Muscle layer of duodenum (tissue), 2 donors: ENCODE data around the gene OPCML.

Source experiments
- H3K27ac ChIP-seq: one replicate; pipeline ENCODE4 v1.7.0; 2013; ENCODE audit warnings: mild to moderate bottlenecking, low read length
- H3K27me3 ChIP-seq: one replicate; pipeline ENCODE4 v1.7.0; 2013; ENCODE audit warnings: low read depth, mild to moderate bottlenecking, control low read depth, low read length
- H3K36me3 ChIP-seq, 2 donors: one replicate each; pipeline ENCODE4 v1.7.0; 2013; ENCODE audit warnings: low read length in 2 of 2, control low read depth in 1 of 2, mild to moderate bottlenecking in 1 of 2; ENCODE audit not compliant: insufficient read depth in 2 of 2, control insufficient read depth in 1 of 2
- H3K4me1 ChIP-seq, 2 donors: one replicate each; pipeline ENCODE4 v1.7.0; 2013; ENCODE audit warnings: low read length in 2 of 2, mild to moderate bottlenecking in 2 of 2, control low read depth in 1 of 2, moderate library complexity in 1 of 2; ENCODE audit not compliant: insufficient read depth in 2 of 2, control insufficient read depth in 1 of 2
- H3K4me3 ChIP-seq, 2 donors: one replicate each; pipeline ENCODE4 v1.7.0; 2013; ENCODE audit warnings: low read length in 2 of 2, low read depth in 1 of 2, mild to moderate bottlenecking in 1 of 2
- H3K9me3 ChIP-seq, 2 donors: one replicate each; pipeline ENCODE4 v1.7.0; 2013; ENCODE audit warnings: low read length in 2 of 2, control low read depth in 1 of 2, mild to moderate bottlenecking in 1 of 2; ENCODE audit not compliant: control insufficient read depth in 1 of 2
- donor health status: healthy.

The OPCML gene

DNA sequence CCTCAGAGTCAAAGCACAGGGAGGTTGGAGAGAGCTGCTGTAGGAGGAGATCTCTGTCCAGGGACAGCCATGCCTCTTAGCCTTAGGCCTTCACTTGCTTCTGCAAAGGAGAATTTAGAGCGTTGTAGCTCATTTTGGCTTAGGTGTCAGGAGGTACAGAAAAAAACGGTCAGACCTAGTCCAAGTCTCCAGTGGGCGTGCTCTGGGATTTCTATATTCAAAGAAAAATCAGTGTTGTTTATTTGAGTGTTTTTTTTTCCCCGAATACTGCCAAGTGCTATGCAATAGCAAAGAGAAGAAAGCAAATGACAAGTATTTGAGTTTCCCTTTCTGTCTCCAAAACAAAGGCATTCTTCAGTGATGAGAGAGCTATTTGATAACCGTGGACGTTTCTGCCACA is 22.7 kb upstream of the OPCML start:
- no peaks in the 10 kb centered on the region for H3K4me1 ChIP-seq
- H3K36me3 ChIP-seq, result no peaks in the 10 kb centered on the region
- no peaks in the 10 kb centered on the region for H3K27me3 ChIP-seq
- no peak overlapping the region for H3K27ac ChIP-seq
- no peak overlapping the region for H3K4me3 ChIP-seq
- no peaks in the 10 kb centered on the region for H3K9me3 ChIP-seq

DNA sequence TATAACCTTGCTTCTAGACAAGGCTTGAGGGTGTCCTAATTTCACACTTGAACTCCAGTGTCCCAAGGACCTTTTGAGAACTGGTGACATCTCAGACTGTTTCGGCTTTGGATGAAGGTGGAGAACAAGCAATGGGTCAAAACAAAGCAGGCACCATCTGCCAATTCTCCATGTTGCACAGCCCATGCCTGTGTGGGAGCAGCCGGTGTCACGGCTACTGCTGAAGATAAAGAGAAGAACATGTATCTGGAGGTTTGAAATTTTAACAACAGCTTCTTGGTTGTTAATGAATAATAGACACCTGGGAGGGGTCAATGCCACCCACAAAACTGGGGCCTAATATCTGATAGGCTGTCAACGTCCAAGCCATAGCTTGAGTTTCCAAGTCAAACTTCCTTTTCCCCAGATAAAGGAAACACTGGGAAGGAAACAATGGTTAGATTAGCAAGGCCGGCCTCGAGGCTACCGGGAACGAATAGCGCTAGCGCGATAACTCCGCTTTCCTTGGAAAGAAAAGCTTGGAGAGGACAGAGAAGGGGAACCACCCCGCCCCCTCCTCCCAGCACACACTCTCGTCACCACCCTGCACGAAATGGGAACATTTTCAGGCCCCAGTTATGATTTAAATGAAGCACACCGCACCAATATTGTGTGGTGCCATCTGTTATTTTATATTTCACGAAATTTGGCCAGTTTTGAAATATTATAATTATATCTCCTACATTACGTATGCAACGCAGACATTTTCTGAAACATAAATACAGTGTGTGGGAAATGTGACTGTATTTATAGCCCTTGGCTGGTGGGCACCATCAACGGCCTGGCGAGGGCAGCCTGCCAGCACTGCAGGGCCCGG is 21.8 kb upstream of the OPCML start:
- H3K4me1 ChIP-seq, result no peaks in the 10 kb centered on the region
- no peak overlapping the region for H3K27ac ChIP-seq
- H3K27me3 ChIP-seq, result no peaks in the 10 kb centered on the region
- H3K36me3 ChIP-seq, result no peaks in the 10 kb centered on the region
- H3K9me3 ChIP-seq, result no peaks in the 10 kb centered on the region
- H3K4me3 ChIP-seq, result no peak overlapping the region

DNA sequence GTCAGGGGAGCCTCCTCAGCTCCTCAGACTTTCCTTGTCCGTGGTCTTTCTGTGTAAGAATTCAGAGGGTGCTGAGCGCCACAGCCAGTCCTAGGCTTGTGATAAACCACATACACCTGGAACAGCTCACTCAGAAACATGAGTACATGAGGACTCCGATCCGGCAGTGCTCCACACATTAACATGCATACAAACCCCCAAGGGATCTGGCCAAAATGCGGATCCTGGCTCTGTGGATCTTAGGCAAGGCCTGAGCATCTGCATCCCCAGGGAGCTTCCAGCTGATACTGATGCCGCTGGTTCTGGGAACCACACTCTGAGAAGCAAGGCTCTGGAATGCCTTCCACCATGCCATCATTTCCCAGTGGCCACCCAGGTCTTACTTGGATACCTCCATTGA is 20.6 kb upstream of the OPCML start:
- H3K27ac ChIP-seq, result no peak overlapping the region
- no peaks in the 10 kb centered on the region for H3K27me3 ChIP-seq
- no peaks in the 10 kb centered on the region for H3K36me3 ChIP-seq
- H3K4me1 ChIP-seq, result no peaks in the 10 kb centered on the region
- H3K4me3 ChIP-seq, result no peak overlapping the region
- H3K9me3 ChIP-seq, result no peaks in the 10 kb centered on the region

DNA sequence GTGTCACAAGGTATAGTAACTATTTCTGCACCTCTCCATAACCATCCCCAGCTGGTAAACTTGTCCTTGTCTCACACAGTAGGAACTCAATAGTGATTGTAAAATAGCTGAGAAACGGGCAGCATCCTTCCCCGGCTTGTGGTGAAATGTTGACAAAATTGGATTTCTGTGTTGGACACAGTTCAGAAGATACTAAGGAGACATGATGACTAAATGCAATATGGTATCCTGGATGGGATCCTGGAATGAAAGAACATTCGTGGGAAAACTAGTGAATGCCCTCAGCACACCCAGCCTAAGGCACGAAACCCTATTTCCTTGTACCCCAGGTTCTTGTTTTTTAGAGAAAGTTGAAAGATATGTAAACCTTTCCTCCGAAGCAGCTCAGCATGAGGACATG is 18.8 kb upstream of the OPCML start:
- no peaks in the 10 kb centered on the region for H3K4me1 ChIP-seq

DNA sequence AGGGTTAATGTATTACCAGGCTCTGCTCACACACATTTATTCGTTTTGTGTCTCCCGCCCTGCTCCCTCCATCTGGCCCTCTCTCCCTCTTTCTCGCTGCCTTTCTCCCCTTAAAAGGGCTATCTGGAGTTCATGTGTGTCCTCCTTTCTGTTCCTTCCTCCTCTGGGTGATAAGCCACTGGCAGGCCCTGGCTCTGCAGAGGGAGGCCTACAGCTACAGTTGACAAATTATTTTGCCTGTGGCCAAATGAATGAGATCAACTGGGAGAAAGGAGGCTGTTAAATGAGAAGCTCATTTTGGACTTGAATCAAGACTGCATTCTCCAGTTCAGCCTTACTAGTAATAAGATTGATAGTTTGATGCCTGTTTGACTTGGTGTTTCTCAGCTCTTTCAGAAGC is 17.5 kb upstream of the OPCML start:
- H3K4me3 ChIP-seq, result no peak overlapping the region
- H3K27ac ChIP-seq, result no peak overlapping the region
- no peaks in the 10 kb centered on the region for H3K9me3 ChIP-seq
- no peaks in the 10 kb centered on the region for H3K4me1 ChIP-seq
- H3K27me3 ChIP-seq, result no peaks in the 10 kb centered on the region
- no peaks in the 10 kb centered on the region for H3K36me3 ChIP-seq

More for the DNA sequence above, 18.8 kb upstream of the OPCML start:
- Histone ChIP-seq H3K27me3 (no peaks in the 10 kb centered on the region), H3K36me3 (no peaks in the 10 kb centered on the region), H3K9me3 (no peaks in the 10 kb centered on the region), H3K4me3 (no peak overlapping the region), H3K27ac (no peak overlapping the region)

DNA sequence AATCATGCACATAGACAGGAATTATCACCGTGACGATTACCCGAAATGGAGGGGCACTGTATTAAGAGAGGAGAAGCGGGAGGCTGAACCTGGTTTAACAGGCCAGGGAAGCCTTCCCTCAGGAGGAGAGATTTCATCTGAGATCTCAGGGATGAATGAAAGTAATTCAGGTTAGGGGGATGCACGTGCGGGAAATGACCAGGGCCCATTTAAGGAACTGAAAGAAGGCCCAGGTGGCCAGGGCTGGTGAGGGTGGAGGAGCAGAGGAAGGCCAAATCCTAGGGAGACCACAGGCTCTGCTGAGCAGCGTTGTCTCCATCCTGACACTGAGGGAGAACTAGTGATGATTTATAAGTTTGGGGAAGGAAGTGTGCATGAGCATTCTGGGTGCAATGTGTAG is 16.3 kb upstream of the OPCML start:
- Histone ChIP-seq H3K27ac (no peak overlapping the region), H3K4me3 (no peak overlapping the region), H3K4me1 (no peaks in the 10 kb centered on the region), H3K36me3 (no peaks in the 10 kb centered on the region), H3K9me3 (no peaks in the 10 kb centered on the region), H3K27me3 (no peaks in the 10 kb centered on the region)

DNA sequence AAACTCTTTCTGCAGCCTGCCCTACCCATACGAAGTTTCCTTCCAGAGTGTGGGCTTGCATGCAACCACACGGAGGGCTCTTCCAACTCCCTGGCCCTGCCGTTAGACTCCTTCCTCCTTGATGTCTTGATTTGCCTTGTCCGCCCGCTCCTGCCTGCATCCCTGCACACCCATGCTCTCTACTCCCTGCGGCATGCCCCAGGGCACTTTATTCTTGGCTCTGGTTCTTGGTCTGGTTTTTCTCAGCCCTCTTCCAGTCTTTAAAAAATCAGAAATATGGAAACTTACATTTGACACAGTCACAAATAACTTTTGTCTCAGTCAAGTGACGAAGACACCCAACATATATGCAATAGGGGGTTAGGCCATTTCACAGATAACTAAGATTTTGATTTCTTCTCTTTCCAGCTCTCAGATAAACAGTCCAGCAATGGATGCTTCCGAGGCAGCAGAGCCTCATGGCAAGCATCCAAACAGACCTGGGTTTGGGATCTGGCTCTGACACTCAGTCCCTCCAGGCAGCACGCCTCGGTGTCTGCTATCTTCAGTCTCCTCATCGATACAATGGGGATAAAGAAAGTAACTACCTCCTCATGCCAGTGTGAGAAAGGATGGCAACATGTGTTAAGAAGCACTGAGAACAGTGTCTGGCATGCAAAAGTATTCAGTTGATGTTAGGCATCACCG is 15.7 kb upstream of the OPCML start:
- H3K27me3 ChIP-seq, result no peaks in the 10 kb centered on the region
- H3K36me3 ChIP-seq, result no peaks in the 10 kb centered on the region
- H3K27ac ChIP-seq, result no peak overlapping the region
- H3K9me3 ChIP-seq, result no peaks in the 10 kb centered on the region
- H3K4me1 ChIP-seq, result no peaks in the 10 kb centered on the region
- no peak overlapping the region for H3K4me3 ChIP-seq

DNA sequence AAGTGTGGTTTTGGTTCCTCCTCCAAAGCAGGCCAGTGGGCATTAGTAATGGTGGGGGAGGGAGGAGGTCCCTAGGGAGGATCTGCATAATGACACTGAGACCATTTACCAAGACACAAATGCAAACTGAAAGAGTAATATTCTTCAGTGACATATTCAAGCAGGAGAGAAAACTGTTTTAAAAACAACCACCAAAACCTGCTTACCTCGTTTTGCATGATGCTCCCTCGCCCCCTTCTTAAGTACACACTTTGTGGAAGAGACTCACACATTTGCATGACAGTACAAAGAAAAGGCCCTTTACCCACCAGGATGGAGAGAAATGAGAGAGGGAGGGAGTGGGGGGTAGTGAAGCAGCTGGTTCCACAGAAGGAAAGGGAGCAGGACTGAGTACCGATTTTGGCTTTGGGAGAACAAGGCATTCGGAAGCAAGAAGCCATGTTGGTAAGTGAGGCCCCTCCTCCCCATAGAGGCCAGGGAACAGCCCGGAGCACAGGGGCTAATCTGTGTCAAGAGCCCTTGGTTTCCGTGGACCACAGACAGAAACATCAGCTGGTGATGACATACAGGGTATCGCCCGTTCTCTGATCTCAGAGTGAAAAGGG is 13.0 kb upstream of the OPCML start:
- H3K27ac ChIP-seq, result no peak overlapping the region
- no peaks in the 10 kb centered on the region for H3K9me3 ChIP-seq
- H3K36me3 ChIP-seq, result no peaks in the 10 kb centered on the region
- H3K4me3 ChIP-seq, result no peak overlapping the region
- no peaks in the 10 kb centered on the region for H3K27me3 ChIP-seq
- H3K4me1 ChIP-seq, result no peaks in the 10 kb centered on the region

DNA sequence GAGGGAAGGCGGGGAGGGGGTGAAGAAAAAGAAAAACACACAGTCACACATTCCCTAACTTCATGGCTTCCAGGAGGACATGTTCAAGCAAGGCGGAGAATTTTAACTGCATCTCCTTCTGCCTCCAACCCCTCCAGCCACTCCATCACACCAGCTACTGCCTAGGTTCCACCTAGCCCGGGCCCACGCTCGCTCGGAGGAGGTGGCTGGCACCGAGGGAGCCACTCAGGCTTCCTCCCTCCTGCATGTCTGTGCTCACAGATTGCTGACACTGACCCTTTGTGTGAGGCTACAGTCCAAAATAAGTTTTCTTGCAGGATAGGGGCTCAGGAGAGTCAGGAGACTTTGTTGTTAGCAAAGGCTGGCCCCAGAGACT is 9.4 kb upstream of the OPCML start:
- Histone ChIP-seq H3K4me1 (no peaks in the 10 kb centered on the region), H3K36me3 (no peaks in the 10 kb centered on the region), H3K9me3 (no peaks in the 10 kb centered on the region), H3K4me3 (no peak overlapping the region), H3K27me3 (no peaks in the 10 kb centered on the region), H3K27ac (no peak overlapping the region)

DNA sequence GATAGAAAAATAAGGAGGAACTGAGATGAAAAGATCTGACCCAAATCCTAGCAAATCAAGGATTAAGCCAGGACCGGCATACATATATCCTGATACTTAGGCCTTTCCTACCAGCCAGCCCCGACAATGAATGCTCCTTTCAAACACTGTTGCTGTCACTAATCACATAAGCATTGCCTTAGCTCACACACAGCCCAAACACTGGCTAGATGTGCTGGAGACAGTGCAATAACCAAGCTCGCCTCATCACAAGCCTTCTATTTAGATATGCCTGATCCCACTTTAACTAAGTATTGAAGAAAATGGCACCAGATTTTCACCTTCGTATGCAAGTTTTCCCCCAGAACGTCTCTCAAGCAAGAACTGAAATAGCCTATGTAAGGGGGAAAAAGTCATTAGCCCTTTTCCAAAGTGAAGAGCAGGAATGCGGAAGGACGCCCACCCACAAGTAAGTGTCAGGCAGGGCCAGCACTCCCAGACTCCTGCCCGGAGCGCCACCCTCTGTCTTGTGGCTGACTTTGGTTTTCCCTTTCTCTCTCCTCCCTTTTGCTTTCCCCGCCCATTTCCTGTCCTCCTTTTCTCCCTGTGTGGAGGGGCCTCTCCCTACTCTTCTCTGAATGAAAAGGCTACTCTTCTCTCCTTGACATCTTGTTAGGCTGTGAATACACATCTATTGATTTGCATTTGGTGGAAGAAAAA is 8.9 kb upstream of the OPCML start:
- H3K27me3 ChIP-seq, result no peaks in the 10 kb centered on the region
- no peaks in the 10 kb centered on the region for H3K4me1 ChIP-seq
- H3K36me3 ChIP-seq, result no peaks in the 10 kb centered on the region
- no peaks in the 10 kb centered on the region for H3K9me3 ChIP-seq
- H3K27ac ChIP-seq, result no peak overlapping the region
- H3K4me3 ChIP-seq, result no peak overlapping the region

DNA sequence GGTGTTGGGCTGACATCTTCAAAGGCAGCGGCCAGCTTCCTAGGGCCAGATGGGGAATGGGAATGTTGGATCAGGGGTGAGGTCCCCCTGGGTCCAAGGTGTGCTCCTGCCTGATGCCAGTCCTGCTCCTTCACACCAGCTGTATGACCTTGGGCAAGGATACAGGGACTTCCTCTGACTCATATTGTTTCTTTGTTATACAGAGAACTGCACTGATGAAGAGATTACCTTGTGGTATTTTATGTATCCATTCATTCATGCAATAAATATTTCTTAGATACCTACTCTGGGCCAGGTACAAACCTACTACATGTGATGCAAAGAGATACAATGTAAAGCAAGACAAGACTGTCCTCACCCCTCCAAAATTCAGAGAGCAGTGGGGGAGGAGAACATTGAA is 3.9 kb upstream of the OPCML start:
- no peak overlapping the region for H3K27ac ChIP-seq
- H3K4me1 ChIP-seq, result no peaks in the 10 kb centered on the region
- no peaks in the 10 kb centered on the region for H3K36me3 ChIP-seq
- peaks cover 4% of the 10 kb centered on the region for H3K27me3 ChIP-seq
- no peak overlapping the region for H3K4me3 ChIP-seq
- no peaks in the 10 kb centered on the region for H3K9me3 ChIP-seq
